Dedifferentiated amniotic fluid mesenchymal stem cell (primary cell): ENCODE data around the gene CDX2.

ENCODE experiments used
- DNase-seq: peaks from one replicate; pipeline ENCODE4 v3.0.0-alpha.2; 2016; ENCODE audit errors: extremely low spot score

Gene CDX2

DNA sequence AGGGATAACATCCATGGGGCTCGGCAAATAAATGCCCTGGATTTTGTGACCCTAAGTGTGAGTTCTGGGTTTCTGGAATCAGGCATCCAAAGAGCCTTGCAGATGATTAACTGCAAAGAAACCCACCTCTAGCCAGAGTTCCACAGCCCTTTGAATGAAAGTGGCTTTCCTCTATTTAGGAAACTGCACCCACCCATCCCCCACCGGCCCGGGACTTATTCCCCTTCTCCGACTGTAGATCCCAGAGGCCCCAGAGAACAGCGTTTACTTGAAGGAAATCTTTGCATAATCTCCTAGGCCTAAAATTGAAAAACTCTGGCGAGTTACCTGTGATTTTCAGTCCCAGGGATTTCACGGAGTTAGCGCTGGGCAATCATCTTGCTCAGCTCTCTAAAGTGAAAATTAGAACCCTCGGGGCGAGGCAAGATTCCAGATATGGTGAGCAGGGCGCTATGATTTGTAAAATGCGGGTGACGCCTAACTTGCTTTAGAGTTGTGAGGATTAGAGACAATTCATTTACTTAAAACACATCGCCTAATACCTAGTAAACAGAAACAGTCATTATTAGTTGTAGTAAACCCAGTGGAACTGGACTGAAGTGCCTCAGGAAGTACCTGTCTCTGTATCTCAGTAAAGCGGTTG, 10.0 kb upstream of the CDX2 start:
- no peak for DNase-seq

DNA sequence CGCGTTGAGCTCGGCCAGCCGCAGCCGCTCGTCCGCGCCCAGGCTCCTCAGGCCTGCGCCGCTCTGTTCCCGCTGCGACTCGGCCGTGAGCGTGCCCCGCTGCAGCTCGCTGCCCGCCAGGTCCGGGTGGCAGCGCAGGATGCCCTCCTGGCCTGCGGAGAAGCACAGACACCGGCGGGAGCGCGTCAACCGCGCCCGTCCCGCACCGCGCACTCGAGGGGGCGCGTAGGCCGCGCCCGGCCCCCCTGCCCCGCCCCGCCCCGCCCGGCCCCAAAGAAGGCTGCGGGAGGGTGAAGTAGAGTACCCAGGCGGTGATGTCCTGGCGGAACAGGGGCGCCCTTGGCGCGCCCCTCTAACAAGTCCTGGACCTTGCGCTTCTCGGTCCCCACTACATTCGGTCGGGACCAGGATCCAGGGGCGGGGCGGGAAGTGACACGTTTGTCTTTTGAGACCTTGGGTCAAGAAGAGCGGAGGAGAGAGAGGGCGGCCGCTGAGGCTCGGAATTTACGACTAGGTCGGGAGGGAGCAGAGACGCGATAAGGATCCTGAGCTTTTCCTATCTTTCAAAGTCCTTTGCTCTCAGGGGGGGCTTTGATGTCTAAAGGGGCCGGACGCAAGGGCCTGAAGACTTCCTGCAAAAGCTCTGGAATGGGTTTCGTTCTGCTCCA, 9.3 kb upstream of the CDX2 start:
- no peak for DNase-seq

DNA sequence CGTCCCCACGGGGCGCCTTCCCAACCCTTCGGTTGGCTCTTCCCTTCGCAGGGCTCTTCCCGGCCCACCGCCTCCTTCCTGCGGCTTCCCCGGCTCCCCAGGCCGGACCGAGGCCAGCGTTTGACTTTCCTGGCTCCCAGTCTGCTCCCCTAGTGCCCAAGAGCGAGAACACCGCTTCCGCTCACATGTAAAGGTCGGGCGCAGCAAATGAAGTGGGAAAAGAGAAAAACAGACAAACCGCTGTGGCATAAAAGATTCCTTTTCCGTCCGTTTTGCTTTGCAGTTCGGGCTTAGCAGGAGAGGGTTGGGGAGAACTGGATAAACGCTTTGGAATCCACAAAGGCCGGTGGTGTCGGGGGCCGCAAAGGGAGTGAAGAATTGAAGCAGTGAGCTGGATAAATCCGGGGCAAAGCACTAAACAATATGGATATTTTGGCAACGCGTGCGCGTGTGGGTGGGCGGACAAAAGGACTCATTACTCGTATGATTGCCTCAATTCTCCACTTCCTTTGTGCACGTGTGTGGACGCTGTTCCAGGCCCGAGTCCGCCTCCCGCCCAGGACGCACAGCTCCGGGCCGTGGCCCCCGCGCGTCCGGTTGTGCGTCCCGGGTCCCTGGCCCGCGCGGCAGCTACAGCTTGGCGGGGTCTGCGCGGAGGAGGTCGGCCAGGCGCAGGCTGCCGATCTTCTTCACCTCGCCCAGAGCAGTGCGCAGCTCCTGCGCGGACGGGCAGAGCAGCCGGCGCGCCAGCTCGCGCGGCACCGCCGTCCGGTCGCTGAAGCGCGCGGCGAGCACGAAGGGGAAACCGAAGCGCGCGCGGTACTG, 8.6 kb upstream of the CDX2 start:
- no peak for DNase-seq

- DNase-seq = no peak
Measured at GRCh38 chr13:27976362-27977091, 7.4 kb upstream of the CDX2 start.

- DNase-seq = no peak
Measured at GRCh38 chr13:27975564-27976361, 6.6 kb upstream of the CDX2 start.

GRCh38 chr13:27973961-27974662, 5.0 kb upstream of the CDX2 start:
- no peak for DNase-seq

GRCh38 chr13:27973291-27973690, 4.2 kb upstream of the CDX2 start:
- DNase-seq = no peak

DNA sequence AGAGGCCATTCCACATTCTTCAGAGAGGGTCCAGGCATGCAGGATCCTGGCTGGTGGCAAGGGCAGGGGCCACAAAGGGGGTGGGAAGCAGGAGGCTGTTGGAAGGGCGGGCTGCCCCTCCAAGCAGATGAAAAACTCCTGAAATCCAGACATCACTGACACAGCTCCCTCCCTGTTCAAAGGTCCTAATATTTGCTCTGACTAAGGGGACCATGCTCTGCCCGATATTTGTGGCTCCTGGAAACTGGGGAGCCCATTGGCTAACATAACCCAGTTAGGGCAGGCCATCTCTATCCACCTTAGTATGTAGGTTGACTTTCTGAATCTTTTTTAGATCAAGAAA, 3.3 kb upstream of the CDX2 start:
- DNase-seq = no peak

GRCh38 chr13:27971776-27972477, 2.8 kb upstream of the CDX2 start:
- no peak for DNase-seq

GRCh38 chr13:27971236-27971645, 2.1 kb upstream of the CDX2 start:
- DNase-seq = no peak

DNA sequence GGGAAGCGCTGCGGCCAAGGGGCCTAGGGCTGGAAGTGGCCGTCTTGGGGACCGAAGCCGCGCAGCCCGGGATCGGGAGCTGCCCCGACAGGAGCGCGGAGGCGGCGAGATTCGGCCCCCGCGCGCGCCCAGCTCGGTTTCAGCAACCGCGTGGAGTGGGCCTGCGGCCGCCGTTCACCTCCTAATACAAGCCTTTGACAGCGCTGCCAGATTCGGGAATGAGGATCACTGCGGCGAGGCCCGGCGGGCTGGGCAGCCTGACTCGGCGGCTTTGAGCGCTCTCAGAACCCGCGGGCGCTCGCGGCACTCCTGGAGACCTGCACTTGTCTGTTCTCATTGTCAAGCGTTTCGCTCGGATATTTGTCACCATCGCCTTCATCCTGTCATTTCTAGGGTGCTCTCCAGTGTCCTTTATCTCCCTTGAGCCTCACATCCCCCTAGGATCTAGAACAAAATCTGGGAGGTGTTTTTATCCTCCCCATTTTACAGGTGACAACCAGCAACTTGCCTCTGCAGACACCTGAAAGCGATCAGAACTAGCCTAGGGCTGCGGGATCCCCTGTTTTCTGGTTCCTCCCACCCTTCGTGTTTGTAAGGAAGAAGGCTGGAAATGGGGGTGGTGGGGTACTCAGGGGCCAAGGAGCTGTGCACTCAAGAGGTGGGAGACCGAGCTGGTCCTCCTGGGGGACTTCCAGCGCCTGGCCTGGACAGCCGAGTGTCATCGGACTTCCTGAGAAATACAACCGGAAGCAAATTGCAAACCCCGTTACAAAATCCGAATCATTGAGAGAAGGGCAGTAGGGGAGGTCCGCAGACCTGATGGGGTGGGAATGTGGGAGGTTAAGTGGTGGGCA, 1.5 kb upstream of the CDX2 start:
- DNase-seq = no peak

DNA sequence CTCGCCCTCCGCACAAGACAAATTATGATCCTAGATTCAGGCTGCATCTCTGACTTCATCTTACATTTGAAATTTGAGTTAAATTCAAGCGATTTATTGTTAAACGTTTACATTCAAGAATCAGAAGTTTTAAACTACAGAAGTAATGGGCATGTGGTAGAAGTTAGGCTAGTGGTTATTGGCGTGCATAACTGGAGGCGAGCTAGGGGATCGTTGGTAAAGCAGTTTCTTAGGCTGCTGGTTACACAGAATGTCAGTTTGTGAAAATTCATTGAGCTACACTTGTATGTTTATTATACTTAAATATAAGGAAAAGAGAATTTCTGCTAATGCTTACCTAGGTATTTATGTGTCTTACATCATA, 733 bp upstream of the CDX2 start:
- no peak for DNase-seq

DNA sequence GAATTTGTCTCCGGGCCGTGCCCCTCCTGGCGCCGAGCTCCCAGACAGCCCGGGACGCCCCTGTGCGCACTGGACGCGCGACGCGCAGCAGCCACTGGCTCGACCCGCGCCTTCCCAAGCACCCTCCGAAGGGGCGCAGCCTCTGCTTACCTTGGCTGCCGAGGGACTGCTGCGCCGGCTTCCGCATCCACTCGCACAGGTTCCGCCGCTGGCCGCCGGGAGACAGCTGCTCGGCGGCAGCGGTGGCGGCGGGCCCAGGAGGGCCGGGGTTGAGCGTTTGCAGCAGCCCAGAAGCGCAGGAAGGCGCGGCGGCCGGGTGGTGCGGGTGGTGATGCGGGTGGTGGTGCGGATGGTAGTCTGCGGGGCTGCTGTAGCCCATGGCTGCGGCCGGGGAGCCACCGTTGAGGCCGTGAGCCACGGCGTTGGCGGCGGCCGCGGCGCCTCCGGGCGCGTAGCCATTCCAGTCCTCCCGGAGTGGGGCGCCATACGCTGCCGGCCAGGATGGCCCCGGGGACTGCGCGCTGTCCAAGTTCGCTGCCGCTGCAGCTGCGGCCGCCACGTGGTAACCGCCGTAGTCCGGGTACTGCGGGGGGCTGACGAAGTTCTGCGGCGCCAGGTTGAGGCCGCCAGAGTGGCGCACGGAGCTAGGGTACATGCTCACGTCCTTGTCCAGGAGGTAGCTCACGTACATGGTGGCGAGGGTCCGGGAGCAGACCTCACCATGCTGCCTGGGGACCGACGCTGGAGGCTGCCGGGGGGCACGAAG, 616 bp downstream of the CDX2 start:
- DNase-seq = no peak

DNA sequence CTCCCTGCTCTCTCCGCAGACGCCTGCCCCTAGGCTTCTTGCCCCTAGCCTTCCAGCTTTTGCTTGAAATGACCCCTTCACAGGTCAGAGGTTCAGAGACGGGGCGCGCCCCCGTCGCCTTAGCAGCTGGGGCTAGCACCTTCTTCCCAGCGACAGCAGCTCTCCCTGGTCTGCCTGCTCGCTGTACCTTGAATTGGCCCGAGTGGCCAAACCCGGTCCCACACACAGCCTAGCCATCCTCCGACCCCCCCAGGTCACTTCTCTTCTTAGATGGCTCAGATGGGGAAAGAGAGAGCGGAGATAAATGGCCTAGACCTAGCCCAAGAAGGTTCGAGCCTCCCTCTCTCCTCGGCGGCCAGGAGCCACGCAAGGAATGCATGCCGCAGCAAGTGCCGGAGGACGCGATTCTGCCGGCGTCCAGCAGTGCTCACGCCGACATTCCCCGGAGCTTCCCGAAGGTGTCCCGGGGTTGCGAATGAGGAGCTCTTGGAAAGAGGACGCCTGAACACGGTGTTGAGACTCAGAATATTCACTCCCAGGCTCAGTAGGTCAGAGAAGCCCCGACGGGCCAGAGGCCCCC, 1.3 kb downstream of the CDX2 start:
- DNase-seq = no peak

- DNase-seq = no peak
Measured at GRCh38 chr13:27967203-27967735, 1.8 kb downstream of the CDX2 start.

DNA sequence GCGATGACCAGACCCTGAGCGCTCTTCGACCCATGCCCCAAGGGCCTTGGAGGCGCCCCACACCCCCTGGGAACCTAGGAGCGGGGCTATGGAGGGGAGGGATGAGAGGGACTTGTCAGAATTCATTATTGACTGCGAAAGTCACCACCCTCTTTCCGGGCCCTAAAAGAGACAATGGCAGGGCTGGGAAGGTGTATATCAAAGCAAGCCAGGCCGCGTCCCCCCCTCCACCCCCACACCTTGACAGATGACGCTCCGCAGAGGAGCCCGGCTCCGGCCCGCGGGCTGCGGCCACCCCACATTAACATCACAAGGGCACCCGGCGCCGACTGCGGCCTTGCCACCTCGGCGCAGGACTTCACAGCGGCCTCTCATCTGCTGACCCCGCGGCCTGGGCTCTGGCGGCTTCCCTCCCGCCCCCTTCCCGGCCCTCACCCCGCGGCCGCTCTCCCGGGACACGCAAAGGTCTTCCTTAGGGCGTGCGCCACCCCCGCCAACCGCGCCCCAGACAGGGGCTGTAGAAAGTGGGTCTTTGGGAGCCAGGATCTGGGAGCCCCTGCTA, 2.4 kb downstream of the CDX2 start:
- DNase-seq = no peak

GRCh38 chr13:27965740-27966640, 3.1 kb downstream of the CDX2 start:
- DNase-seq = no peak
